ENCODE measurements around the gene CORO2B. TPM values are rescaled to one million over a fixed set of nuclear protein-coding genes. Genes with fewer than 3 reads are reported as not detected.

CORO2B gene
- polyA plus RNA-seq, 3 donors = 0.03 TPM; not detected in 2

- peaks cover 0 to 3% (median 0%) of the 10 kb centered on the region in 7 donors for H3K9me3 Mint-ChIP-seq
- WGBS (ENCODE audit: insufficient coverage) = 100% methylated on average over 2 of the region's 6 CpGs
- no peak overlapping the region for H3K4me3 Mint-ChIP-seq
- H4K20me1 ChIP-seq (ENCODE audit: insufficient read depth, low read length) = no peaks in the 10 kb centered on the region
- H3K79me2 ChIP-seq (ENCODE audit: insufficient read depth, low read length) = no peaks in the 10 kb centered on the region
- H3K9ac ChIP-seq (ENCODE audit: insufficient read depth, low read length, poor library complexity, severe bottlenecking) = no peak overlapping the region
- H3K9me3 ChIP-seq (replicated peaks in 1 of 2; ENCODE audit: control insufficient read depth in 1 of 2, insufficient read depth in 1 of 2, low read length in 2 of 2) = no peaks in the 10 kb centered on the region
- H3K4me2 ChIP-seq (replicated peaks; ENCODE audit: extremely low read depth, low read length, poor library complexity, severe bottlenecking) = no peak overlapping the region
- intact Hi-C loops (cut with micrococcal nuclease) = no loop called here
- no peak overlapping the region for H3K4me3 ChIP-seq (replicated peaks in 1 of 3; ENCODE audit: low read depth in 2 of 3, low read length in 3 of 3)
- H3K27ac Mint-ChIP-seq = no peak overlapping the region
- no peaks in the 10 kb centered on the region for H3K27me3 ChIP-seq (ENCODE audit: control insufficient read depth in 2 of 2, insufficient read depth in 2 of 2, low read length in 2 of 2)
- no peaks in the 10 kb centered on the region for H3K4me1 Mint-ChIP-seq
- H3K27ac ChIP-seq (ENCODE audit: low read depth in 1 of 2, low read length in 2 of 2) = no peak overlapping the region
- no peak overlapping the region for H2AFZ ChIP-seq (ENCODE audit: insufficient read depth, low read depth, low read length, poor library complexity, severe bottlenecking)
- no peak for DNase-seq
- no peak for TF ChIP-seq CTCF (IDR thresholded peaks at IDR 0.05)
- no peaks in the 10 kb centered on the region for H3K4me1 ChIP-seq (ENCODE audit: control insufficient read depth in 1 of 2, insufficient read depth in 2 of 2, low read length in 2 of 2)
- no peaks in the 10 kb centered on the region for H3K36me3 ChIP-seq (replicated peaks in 1 of 2; ENCODE audit: control insufficient read depth in 1 of 2, insufficient read depth in 2 of 2, low read length in 2 of 2)
- H3K36me3 Mint-ChIP-seq = no peaks in the 10 kb centered on the region
- peaks cover under 1 to 8% (median 3%) of the 10 kb centered on the region in 3 donors for H3K27me3 Mint-ChIP-seq (ENCODE audit: low read depth in 3 of 3)
These were observed 74.3 kb downstream of the CORO2B start for GRCh38 chr15:68653031-68653635.

GRCh38 chr15:68653801-68654200 lies 75.0 kb downstream of the CORO2B start:
- H3K9ac ChIP-seq (ENCODE audit: insufficient read depth, low read length, poor library complexity, severe bottlenecking) = no peak overlapping the region
- no peak for DNase-seq
- Mint-ChIP-seq H3K27me3 (ENCODE audit: low read depth in 3 of 3) (peaks cover 3 to 6% (median 5%) of the 10 kb centered on the region in 3 donors), H3K36me3 (no peaks in the 10 kb centered on the region), H3K4me3 (peak overlapping the region in 1 of 2 donors; percentile 10), H3K27ac (no peak overlapping the region), H3K4me1 (no peaks in the 10 kb centered on the region), H3K9me3 (peaks cover 0 to 3% (median 0%) of the 10 kb centered on the region in 7 donors)
- no peaks in the 10 kb centered on the region for H3K27me3 ChIP-seq (ENCODE audit: control insufficient read depth in 2 of 2, insufficient read depth in 2 of 2, low read length in 2 of 2)
- no peak overlapping the region for H2AFZ ChIP-seq (ENCODE audit: insufficient read depth, low read depth, low read length, poor library complexity, severe bottlenecking)
- no peaks in the 10 kb centered on the region for H3K9me3 ChIP-seq (replicated peaks in 1 of 2; ENCODE audit: control insufficient read depth in 1 of 2, insufficient read depth in 1 of 2, low read length in 2 of 2)
- H3K27ac ChIP-seq (ENCODE audit: low read depth in 1 of 2, low read length in 2 of 2) = no peak overlapping the region
- no peaks in the 10 kb centered on the region for H3K4me1 ChIP-seq (ENCODE audit: control insufficient read depth in 1 of 2, insufficient read depth in 2 of 2, low read length in 2 of 2)
- WGBS (ENCODE audit: insufficient coverage) = 88% methylated on average over 4 of the region's 6 CpGs
- no peaks in the 10 kb centered on the region for H4K20me1 ChIP-seq (ENCODE audit: insufficient read depth, low read length)
- no peak overlapping the region for H3K4me2 ChIP-seq (replicated peaks; ENCODE audit: extremely low read depth, low read length, poor library complexity, severe bottlenecking)
- no peak overlapping the region for H3K4me3 ChIP-seq (replicated peaks in 1 of 3; ENCODE audit: low read depth in 2 of 3, low read length in 3 of 3)
- H3K79me2 ChIP-seq (ENCODE audit: insufficient read depth, low read length) = no peaks in the 10 kb centered on the region
- H3K36me3 ChIP-seq (replicated peaks in 1 of 2; ENCODE audit: control insufficient read depth in 1 of 2, insufficient read depth in 2 of 2, low read length in 2 of 2) = no peaks in the 10 kb centered on the region
- intact Hi-C loops (cut with micrococcal nuclease) = no loop called here
- TF ChIP-seq CTCF (IDR thresholded peaks at IDR 0.05) = no peak

Measured in CD14-positive monocyte (primary cell).